ENCODE measurements around the gene APOL1. TPM values are rescaled to one million over a fixed set of nuclear protein-coding genes. Genes with fewer than 3 reads are reported as not detected.
"Not testable (repeated sequence)": the region's sequence is repeated elsewhere in the genome, so short reads cannot be mapped to it uniquely, and the experiment has no call there.

APOL1 gene
- total and polyA plus RNA-seq, 2 of the 13 experiments (the other 11 are each of a cell fraction or from before 2014, with no cell fraction given), result 20.3 to 75.0 TPM

DNA sequence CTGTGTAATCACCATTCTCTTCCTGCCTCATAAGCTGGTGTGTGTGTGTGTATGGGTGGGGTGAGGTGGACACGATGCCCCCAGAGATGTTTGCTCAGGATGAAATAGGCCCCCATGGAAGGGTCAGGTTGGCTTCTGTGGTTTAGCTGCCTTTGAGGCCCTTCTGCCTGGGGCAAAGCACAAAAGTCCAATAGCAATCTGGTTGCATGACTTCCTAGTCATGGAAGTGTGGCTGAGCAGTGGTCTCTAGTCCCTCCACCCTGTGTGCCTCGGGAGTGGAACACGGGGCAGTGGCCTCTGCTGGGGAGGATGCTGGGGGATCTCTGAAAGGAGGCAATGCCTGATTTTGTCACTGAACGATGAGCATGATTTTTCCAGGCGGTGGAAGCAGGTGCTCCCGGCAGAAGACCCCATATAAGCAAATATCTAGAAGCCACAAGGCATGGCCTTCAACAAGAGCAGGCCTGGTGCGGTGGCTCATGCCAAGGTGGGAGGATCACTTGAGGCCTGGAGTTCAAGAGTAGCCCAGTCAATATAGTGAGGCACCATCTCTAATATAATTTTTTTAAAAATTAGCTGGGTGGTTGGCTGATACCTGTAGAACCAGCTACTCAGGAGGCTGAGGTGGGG, 839 bp upstream of the APOL1 start (continued):
- TF ChIP-seq, protein P1, sequence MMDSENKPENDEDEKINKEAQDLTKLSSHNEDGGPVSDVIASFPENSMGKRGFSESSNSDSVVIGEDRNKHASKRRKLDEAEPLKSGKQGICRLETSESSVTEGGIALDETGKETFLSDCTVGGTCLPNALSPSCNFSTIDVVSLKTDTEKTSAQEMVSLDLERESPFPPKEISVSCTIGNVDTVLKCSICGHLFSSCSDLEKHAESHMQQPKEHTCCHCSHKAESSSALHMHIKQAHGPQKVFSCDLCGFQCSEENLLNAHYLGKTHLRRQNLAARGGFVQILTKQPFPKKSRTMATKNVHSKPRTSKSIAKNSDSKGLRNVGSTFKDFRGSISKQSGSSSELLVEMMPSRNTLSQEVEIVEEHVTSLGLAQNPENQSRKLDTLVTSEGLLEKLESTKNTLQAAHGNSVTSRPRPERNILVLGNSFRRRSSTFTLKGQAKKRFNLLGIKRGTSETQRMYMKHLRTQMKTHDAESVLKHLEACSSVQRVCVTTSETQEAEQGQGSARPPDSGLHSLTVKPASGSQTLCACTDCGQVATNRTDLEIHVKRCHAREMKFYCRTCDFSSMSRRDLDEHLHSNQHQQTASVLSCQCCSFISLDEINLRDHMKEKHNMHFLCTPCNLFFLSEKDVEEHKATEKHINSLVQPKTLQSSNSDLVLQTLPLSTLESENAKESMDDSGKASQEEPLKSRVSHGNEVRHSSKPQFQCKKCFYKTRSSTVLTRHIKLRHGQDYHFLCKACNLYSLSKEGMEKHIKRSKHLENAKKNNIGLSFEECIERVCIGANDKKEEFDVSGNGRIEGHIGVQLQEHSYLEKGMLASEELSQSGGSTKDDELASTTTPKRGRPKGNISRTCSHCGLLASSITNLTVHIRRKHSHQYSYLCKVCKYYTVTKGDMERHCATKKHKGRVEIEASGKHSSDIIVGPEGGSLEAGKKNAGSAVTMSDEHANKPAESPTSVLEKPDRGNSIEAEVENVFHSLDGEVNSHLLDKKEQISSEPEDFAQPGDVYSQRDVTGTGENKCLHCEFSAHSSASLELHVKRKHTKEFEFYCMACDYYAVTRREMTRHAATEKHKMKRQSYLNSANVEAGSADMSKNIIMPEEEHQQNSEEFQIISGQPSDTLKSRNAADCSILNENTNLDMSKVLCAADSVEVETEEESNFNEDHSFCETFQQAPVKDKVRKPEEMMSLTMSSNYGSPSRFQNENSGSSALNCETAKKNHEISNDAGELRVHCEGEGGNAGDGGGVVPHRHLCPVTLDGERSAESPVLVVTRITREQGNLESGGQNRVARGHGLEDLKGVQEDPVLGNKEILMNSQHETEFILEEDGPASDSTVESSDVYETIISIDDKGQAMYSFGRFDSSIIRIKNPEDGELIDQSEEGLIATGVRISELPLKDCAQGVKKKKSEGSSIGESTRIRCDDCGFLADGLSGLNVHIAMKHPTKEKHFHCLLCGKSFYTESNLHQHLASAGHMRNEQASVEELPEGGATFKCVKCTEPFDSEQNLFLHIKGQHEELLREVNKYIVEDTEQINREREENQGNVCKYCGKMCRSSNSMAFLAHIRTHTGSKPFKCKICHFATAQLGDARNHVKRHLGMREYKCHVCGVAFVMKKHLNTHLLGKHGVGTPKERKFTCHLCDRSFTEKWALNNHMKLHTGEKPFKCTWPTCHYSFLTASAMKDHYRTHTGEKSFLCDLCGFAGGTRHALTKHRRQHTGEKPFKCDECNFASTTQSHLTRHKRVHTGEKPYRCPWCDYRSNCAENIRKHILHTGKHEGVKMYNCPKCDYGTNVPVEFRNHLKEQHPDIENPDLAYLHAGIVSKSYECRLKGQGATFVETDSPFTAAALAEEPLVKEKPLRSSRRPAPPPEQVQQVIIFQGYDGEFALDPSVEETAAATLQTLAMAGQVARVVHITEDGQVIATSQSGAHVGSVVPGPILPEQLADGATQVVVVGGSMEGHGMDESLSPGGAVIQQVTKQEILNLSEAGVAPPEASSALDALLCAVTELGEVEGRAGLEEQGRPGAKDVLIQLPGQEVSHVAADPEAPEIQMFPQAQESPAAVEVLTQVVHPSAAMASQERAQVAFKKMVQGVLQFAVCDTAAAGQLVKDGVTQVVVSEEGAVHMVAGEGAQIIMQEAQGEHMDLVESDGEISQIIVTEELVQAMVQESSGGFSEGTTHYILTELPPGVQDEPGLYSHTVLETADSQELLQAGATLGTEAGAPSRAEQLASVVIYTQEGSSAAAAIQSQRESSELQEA (CRISPR knock-in tag; IDR thresholded peaks at IDR 0.05; ENCODE audit: not compliant biosample characterization), result peak; percentile 5
- TF ChIP-seq ZBTB1 (CRISPR knock-in tag; IDR thresholded peaks at IDR 0.05; ENCODE audit: borderline replicate concordance) (0 out of 2 replicates have a peak, but pooled peaks have one; percentile 20), ZFP90 (CRISPR knock-in tag; IDR thresholded peaks at IDR 0.05; ENCODE audit: borderline replicate concordance) (0 out of 2 replicates have a peak, but pooled peaks have one; percentile 74), IRF2 (CRISPR knock-in tag; IDR thresholded peaks at IDR 0.05) (peak; percentile 98), ZNF431 (CRISPR knock-in tag; IDR thresholded peaks at IDR 0.05; ENCODE audit: borderline replicate concordance, low read depth) (0 out of 2 replicates have a peak, but pooled peaks have one; percentile 24), ZFY (CRISPR knock-in tag; IDR thresholded peaks at IDR 0.05) (peak; percentile 64; the same call in 1 of the 2 replicates)
- TF ChIP-seq, protein P2, sequence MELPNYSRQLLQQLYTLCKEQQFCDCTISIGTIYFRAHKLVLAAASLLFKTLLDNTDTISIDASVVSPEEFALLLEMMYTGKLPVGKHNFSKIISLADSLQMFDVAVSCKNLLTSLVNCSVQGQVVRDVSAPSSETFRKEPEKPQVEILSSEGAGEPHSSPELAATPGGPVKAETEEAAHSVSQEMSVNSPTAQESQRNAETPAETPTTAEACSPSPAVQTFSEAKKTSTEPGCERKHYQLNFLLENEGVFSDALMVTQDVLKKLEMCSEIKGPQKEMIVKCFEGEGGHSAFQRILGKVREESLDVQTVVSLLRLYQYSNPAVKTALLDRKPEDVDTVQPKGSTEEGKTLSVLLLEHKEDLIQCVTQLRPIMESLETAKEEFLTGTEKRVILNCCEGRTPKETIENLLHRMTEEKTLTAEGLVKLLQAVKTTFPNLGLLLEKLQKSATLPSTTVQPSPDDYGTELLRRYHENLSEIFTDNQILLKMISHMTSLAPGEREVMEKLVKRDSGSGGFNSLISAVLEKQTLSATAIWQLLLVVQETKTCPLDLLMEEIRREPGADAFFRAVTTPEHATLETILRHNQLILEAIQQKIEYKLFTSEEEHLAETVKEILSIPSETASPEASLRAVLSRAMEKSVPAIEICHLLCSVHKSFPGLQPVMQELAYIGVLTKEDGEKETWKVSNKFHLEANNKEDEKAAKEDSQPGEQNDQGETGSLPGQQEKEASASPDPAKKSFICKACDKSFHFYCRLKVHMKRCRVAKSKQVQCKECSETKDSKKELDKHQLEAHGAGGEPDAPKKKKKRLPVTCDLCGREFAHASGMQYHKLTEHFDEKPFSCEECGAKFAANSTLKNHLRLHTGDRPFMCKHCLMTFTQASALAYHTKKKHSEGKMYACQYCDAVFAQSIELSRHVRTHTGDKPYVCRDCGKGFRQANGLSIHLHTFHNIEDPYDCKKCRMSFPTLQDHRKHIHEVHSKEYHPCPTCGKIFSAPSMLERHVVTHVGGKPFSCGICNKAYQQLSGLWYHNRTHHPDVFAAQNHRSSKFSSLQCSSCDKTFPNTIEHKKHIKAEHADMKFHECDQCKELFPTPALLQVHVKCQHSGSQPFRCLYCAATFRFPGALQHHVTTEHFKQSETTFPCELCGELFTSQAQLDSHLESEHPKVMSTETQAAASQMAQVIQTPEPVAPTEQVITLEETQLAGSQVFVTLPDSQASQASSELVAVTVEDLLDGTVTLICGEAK (IDR thresholded peaks at IDR 0.05), result not testable (repeated sequence)
- TF ChIP-seq, protein P2 (CRISPR knock-in tag; IDR thresholded peaks at IDR 0.05), result peak; percentile 72; the same call in 1 of the 2 replicates
